ENCODE data around the gene NOTCH1.

DNA sequence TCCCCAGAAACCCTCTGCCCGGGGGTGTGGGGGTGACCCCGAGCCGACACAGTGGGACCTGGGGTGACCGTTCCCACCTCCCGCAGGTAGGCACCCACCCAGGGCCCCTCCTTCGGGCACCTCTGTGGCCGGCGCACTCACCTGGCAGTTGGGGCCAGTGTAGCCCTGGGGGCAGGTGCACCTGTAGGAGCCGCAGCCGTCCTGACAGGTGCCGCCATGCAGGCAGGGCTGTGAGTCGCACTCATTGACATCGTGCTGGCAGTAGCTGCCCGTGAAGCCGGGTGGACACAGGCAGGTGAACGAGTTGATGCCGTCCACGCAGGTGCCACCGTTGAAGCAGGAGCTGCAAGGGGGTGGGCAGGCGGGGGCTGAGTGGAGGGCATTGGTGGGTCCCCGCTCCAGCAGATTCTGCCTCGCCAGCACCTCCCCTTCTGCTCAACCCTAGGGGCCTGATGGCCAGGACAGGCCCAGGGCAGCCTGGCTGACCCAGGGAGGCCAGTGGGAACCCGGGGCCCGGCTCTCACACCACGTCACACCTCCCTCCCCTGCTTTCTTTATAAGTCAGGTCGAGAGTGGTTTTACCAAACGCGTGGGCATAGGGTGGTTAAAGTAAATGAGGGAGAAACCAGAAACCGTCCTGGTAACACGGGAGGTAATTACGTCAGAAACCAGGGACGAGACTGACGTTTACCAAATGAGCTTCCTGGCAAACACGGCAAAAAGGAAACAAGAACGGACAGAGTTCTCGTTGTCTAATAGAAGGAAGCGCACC is 36.9 kb downstream of the NOTCH1 start:
- TF ChIP-seq EZH2phosphoT487 (IDR thresholded peaks at IDR 0.05; ENCODE audit: low read depth), result no peak
- TF ChIP-seq, protein P1, sequence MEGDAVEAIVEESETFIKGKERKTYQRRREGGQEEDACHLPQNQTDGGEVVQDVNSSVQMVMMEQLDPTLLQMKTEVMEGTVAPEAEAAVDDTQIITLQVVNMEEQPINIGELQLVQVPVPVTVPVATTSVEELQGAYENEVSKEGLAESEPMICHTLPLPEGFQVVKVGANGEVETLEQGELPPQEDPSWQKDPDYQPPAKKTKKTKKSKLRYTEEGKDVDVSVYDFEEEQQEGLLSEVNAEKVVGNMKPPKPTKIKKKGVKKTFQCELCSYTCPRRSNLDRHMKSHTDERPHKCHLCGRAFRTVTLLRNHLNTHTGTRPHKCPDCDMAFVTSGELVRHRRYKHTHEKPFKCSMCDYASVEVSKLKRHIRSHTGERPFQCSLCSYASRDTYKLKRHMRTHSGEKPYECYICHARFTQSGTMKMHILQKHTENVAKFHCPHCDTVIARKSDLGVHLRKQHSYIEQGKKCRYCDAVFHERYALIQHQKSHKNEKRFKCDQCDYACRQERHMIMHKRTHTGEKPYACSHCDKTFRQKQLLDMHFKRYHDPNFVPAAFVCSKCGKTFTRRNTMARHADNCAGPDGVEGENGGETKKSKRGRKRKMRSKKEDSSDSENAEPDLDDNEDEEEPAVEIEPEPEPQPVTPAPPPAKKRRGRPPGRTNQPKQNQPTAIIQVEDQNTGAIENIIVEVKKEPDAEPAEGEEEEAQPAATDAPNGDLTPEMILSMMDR (IDR thresholded peaks at IDR 0.05; ENCODE audit: low read depth, low read length), result no peak
